HG02852 (cell line): Measurements from ENCODE around the gene SPESP1.
A peak's percentile ranks its signal among the peaks of the same experiment; 100 is the strongest.

Experiments used
- ATAC-seq: cut with Tn5 transposase; IDR thresholded peaks from one replicate; pipeline ENCODE4 v1.9.1; 2021; ENCODE audit warnings: mild to moderate bottlenecking, moderate library complexity; ENCODE audit not compliant: unreplicated experiment

The SPESP1 gene

DNA sequence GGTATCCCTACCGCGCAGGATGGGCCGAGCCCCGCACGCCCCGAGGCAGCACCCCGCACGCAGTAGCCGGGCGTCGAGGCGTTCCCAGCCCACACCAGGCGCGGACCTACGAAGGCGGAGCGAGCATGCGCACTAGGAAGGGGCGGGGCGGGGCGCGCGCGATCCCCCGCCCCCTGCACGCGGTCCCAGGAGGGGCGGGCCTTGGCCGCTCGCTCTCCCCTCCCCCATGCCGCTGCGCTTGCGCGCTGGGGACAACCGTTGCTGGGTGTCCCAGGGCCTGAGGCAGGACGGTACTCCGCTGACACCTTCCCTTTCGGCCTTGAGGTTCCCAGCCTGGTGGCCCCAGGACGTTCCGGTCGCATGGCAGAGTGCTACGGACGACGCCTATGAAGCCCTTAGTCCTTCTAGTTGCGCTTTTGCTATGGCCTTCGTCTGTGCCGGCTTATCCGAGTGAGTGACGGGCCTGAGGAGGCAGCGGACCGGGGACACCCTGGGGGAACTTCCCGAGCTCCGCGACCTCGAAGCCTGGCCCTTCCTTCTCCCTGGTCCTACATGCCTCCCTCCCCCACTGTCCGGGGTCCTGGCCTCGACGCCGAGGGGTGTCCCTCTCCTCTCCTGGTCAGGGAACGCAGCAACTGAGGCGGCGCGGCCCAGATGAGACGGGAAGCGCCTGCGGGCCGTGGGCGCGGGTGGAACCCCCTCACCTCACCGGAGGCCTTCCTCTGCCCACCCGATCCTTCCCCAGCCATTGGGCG is at the start of gene SPESP1:
SPESP1 (plus strand) TSS at position 258 of the 755 bp plus-strand sequence; CDS start at position 387, 129 bp downstream.
- ATAC-seq, result no peak

GRCh38 chr15:68885070-68885469 is 45.3 kb upstream of the SPESP1 start:
- ATAC-seq, result no peak

DNA sequence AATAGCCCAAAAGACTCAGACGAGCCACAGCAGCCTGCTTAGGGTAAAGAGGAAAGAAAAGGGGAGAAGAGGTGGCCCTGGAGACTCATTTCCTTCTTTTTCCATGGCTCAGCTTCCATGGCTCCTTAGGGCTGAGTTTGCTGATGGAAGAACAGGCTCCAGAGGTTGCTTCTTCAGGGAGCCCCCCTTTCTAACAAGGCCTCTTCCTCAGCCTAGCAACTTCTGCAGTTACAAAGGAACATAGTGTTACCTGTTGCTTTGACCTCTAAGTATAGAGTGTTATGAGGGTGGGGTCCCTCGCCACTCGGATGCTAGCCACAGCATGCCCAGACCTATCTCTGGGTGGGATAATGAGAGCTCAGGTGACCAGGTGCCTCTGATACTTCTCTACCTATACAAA is 43.2 kb upstream of the SPESP1 start:
- ATAC-seq, result no peak

DNA sequence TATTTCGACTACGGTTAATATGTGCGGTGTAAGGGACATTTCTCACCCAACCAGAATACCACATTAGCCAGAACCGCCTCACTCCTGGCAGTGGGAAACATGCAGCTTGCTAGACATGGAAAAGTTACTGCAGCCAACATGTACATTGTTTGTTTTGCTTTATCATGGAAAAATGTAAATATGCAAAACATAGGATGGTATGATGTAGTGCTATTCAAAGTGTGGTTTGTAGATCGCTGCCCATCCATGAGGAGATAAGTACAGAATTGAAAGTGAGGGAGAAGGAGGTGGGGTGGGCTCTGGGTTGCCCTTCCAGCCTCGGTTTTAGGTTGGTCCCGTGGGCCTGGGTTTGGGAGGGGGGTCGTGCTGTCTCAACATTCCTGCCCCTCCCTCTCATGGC is 42.5 kb upstream of the SPESP1 start:
- no peak for ATAC-seq

DNA sequence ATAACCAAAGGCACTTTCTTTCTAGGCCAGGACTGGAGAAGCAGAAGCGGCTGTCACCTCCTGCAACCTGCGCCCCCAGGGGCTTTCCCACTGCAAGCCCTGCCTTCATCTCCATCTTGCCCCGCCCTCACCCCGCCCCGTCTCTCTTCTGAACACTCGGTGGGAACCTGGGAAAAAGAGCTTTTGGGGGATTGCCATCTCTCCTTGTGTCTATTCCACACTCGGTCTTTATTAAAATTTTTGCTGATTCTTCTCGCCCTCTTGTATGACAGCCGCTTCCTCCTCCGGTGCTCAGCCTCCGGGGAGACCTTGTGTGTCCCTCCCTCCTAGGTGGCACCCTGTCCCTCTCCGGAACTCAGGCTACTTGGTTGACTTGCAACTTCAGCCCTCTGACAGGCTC is 41.9 kb upstream of the SPESP1 start:
- ATAC-seq, result no peak

GRCh38 chr15:68894208-68894607 is 36.1 kb upstream of the SPESP1 start:
- no peak for ATAC-seq

DNA sequence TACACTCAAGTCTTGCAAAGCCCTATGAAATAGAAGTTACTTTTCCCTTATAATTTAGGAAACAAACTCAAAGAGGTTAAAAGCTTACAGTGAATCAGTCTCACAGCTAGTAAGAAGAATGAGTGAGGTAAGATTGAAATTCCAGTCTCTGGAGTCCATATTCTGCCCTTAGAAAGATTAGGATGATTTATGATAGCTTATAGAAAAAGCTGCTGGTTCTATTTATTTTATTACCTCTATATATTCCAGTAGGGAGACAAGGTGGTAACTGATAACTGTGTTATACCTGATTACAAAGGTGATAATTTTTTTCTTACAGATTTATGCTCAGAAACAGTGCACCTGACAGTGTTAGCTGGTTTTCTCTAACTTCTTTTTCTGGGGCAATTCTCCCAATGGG is 34.1 kb upstream of the SPESP1 start:
- ATAC-seq, result no peak

- no peak for ATAC-seq
Measured at GRCh38 chr15:68897016-68897415, 33.3 kb upstream of the SPESP1 start.

DNA sequence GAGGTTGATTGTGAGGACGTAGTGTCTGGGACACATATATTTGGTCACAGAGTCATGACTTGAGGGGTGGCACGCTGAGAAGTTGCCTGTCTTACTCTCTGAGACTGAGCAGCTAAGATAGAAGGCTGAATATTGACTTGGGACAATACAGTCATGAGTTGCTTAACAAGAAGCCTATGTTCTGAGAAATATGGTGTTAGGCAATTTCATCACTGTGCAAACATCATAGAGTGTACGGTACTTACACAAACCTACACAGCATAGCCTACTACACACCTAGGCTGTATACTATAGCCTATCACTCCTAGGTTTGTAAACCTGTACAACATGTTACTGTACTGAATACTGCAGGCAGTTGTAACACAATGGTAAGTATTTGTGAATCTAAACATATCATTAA is 30.3 kb upstream of the SPESP1 start:
- ATAC-seq, result no peak

GRCh38 chr15:68907396-68907923 is 22.9 kb upstream of the SPESP1 start:
- ATAC-seq, result no peak

- no peak for ATAC-seq
Measured at GRCh38 chr15:68909601-68910100, 20.7 kb upstream of the SPESP1 start.

DNA sequence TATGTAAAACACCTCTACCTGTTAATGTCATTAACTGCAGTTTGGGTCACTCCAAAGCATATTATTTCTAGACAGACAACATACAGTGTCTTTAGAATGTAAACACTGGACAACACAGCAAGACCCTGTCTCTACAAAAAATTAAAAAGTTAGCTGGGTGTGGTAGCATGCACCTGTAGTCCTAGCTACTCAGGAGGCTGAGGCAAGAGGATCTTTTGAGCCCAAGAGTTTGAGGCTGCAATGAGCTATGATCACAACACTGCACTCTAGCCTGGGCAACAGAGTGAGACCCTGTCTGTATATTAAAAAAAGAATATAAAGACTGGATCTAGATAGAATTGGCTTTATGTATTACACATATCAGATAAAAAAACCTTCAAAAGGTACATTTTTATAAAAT is 20.0 kb upstream of the SPESP1 start:
- no peak for ATAC-seq

- no peak for ATAC-seq
Measured at GRCh38 chr15:68910816-68911215, 19.5 kb upstream of the SPESP1 start.

DNA sequence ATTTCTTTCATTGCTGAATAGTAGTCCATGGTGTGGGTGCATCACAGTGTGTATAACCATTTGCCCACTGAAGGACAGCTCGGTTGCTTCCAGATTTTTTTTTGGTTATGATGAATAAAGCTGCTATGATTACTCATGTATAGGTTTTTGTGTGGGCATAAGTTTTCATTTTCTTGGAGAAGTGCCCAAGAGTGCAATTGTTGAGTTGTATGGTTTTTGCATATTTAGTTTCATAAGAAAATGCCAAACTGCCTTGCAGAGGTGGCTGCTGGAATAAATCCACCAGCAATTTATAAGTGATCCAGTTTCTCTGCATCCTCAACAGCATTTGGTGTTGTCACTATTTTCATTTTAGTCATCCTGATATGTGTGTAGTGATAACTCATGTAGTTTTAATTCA is 8.4 kb upstream of the SPESP1 start:
- ATAC-seq, result no peak

GRCh38 chr15:68924866-68925560 is 5.3 kb upstream of the SPESP1 start:
- peak; percentile 43 for ATAC-seq

DNA sequence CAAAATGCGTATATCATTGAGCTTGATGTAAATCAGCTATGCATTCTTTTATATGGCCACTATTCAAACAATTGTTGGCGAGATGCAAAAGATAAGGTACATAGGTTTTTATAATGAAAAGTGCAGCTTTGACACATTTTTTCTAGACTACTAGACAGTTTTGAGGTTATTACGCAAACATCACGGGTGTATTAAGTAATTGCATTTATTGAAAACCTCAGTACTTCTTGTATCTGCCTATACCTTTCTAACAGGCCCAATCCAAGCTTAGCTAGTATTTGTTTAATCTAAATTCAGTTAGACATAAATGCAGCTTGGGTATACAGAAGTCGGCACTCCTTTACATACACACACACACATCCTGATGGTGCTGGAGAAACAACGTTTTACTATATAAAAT is 2.7 kb downstream of the SPESP1 start:
- no peak for ATAC-seq

- ATAC-seq, result no peak
Measured at GRCh38 chr15:68934341-68934740, 4.0 kb downstream of the SPESP1 start.

DNA sequence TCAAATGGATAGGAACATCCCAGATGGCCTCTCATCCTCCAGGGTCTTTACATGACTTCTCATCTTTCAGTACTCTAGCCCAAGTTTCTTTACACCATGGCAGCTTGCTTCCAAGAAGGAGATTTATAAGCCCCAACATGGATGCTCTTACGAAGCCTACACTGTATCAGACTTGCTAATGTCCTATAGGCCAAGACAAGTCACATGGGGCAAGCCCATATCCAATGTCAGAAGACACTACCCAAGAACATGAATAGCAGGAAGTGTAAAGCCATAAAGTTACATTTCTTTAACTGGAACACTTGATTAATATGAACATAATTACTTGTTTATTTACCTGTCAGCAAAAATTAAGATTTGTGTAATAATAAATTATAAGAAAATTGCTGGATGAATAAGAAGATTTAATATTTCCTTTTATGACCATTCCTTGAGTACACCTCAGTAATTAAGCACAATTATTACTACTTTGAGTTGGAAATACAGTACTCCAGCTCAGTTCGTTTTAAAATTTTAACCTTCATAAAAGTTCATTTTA is 5.1 kb downstream of the SPESP1 start:
- ATAC-seq, result no peak

DNA sequence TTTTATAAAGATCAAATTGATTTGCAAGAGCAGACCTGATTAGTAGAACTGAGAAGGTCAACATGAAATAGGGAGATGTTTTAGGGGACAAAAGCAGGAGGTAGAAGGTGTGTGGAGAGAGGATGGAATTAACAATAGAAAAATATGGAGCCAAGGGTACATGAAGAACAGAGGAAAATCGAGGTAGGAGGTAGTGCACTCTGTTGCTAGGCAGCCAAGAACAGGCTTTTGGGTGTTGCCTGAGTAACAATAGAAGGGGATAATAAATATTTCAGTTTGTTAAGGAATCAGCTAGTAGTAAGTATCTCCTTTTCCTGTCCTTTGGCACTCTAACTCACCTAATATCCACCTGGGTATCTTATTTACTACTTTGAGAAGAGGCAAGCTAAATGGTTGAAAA is 9.2 kb downstream of the SPESP1 start:
- ATAC-seq, result no peak

- no peak for ATAC-seq
Measured at GRCh38 chr15:68951813-68952212, 21.5 kb downstream of the SPESP1 start.

DNA sequence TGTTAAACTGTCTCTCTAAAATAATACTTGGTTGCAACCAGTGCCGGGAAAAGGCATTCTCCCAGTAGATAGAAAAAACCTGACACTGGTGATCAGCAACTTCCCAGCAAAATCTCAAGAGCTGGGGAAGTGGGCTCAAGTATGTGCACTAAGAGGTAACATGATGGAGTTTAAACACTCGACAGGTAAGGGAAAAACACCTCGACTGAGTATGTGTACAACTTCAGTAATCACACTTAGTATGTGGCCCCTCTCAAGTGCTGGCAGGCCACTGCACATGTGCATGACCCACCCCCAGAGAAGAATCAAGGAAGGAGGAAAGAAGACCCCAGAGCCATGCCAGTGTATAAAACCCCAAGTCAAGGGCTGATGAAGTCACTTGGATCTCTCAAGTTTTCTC is 27.4 kb downstream of the SPESP1 start:
- no peak for ATAC-seq

GRCh38 chr15:68958597-68958996 is 28.3 kb downstream of the SPESP1 start:
- ATAC-seq, result no peak
